Measurements from ENCODE around the gene IRAK2. TPM values are rescaled to one million over a fixed set of nuclear protein-coding genes. Genes with fewer than 3 reads are reported as not detected.

IRAK2 gene
- total and polyA plus RNA-seq, 9 donors: 1.1 to 2.3 (median 1.5) TPM

GRCh38 chr3:10279384-10280176 lies 114.9 kb downstream of the IRAK2 start:
- no peak overlapping the region for H3K4me3 ChIP-seq
- WGBS, 3 donors: 86 to 91% (median 87%) methylated on average over 13 of the region's 13 CpGs
- DNase-seq: peak in 2 of 5 donors; percentile 4 to 8
- no peak overlapping the region for H3K27ac ChIP-seq
- no peaks in the 10 kb centered on the region for H3K9me3 ChIP-seq
- intact Hi-C loops (cut with DNase I): no loop called here
- TF ChIP-seq CTCF (IDR thresholded peaks at IDR 0.05): no peak
- no peak for TF ChIP-seq POLR2A (IDR thresholded peaks at IDR 0.05)
- H3K4me1 ChIP-seq (ENCODE audit: insufficient read depth): no peaks in the 10 kb centered on the region
- no peaks in the 10 kb centered on the region for H3K36me3 ChIP-seq
- no peaks in the 10 kb centered on the region for H3K27me3 ChIP-seq

- DNase-seq: peak in 2 of 5 donors; percentile 5 to 25
- WGBS, 3 donors: 77 to 79% (median 77%) methylated on average over 5 of the region's 5 CpGs
- no peaks in the 10 kb centered on the region for H3K27me3 ChIP-seq
- TF ChIP-seq POLR2A (IDR thresholded peaks at IDR 0.05): no peak
- no peak for TF ChIP-seq CTCF (IDR thresholded peaks at IDR 0.05)
- TF ChIP-seq EP300 (IDR thresholded peaks at IDR 0.05): no peak
- no peaks in the 10 kb centered on the region for H3K4me1 ChIP-seq (ENCODE audit: insufficient read depth)
- no peak overlapping the region for H3K27ac ChIP-seq
- intact Hi-C loops (cut with DNase I): no loop called here
- no peak overlapping the region for H3K4me3 ChIP-seq
- no peaks in the 10 kb centered on the region for H3K9me3 ChIP-seq
- H3K36me3 ChIP-seq: no peaks in the 10 kb centered on the region
These were observed 115.4 kb downstream of the IRAK2 start for GRCh38 chr3:10280177-10280529.

GRCh38 chr3:10280571-10280970 lies 115.9 kb downstream of the IRAK2 start:
- DNase-seq: peak in 2 of 5 donors; percentile 1 to 2
- no peak for TF ChIP-seq CTCF (IDR thresholded peaks at IDR 0.05)
- no peak for TF ChIP-seq POLR2A (IDR thresholded peaks at IDR 0.05)
- no peak for TF ChIP-seq EP300 (IDR thresholded peaks at IDR 0.05)
- intact Hi-C loops (cut with DNase I): no loop called here
- no peaks in the 10 kb centered on the region for H3K27me3 ChIP-seq
- H3K27ac ChIP-seq: no peak overlapping the region
- H3K9me3 ChIP-seq: no peaks in the 10 kb centered on the region
- WGBS, 3 donors: 78 to 92% (median 86%) methylated on average over 6 of the region's 6 CpGs
- no peak overlapping the region for H3K4me3 ChIP-seq
- no peaks in the 10 kb centered on the region for H3K4me1 ChIP-seq (ENCODE audit: insufficient read depth)
- H3K36me3 ChIP-seq: no peaks in the 10 kb centered on the region

- Histone ChIP-seq H3K9me3 (no peaks in the 10 kb centered on the region), H3K27ac (no peak overlapping the region), H3K4me3 (no peak overlapping the region), H3K36me3 (no peaks in the 10 kb centered on the region), H3K27me3 (no peaks in the 10 kb centered on the region), H3K4me1 (ENCODE audit: insufficient read depth) (no peaks in the 10 kb centered on the region)
- intact Hi-C loops (cut with DNase I): no loop called here
- TF ChIP-seq EP300 (IDR thresholded peaks at IDR 0.05): no peak
- TF ChIP-seq POLR2A (IDR thresholded peaks at IDR 0.05): no peak
- WGBS, 3 donors: 72 to 83% (median 76%) methylated on average over 5 of the region's 5 CpGs
- no peak for DNase-seq
These were observed 117.2 kb downstream of the IRAK2 start for GRCh38 chr3:10281951-10282350.

GRCh38 chr3:10283638-10284037 lies 118.9 kb downstream of the IRAK2 start:
- intact Hi-C loops (cut with DNase I): no loop called here
- no peak for DNase-seq
- H3K36me3 ChIP-seq: no peaks in the 10 kb centered on the region
- no peak for TF ChIP-seq EP300 (IDR thresholded peaks at IDR 0.05)
- no peak for TF ChIP-seq CTCF (IDR thresholded peaks at IDR 0.05)
- TF ChIP-seq POLR2A (IDR thresholded peaks at IDR 0.05): no peak
- no peak overlapping the region for H3K4me3 ChIP-seq
- WGBS, 3 donors: 78 to 91% (median 81%) methylated on average over 5 of the region's 5 CpGs
- H3K27ac ChIP-seq: no peak overlapping the region
- H3K4me1 ChIP-seq (ENCODE audit: insufficient read depth): no peaks in the 10 kb centered on the region
- no peaks in the 10 kb centered on the region for H3K27me3 ChIP-seq
- H3K9me3 ChIP-seq: no peaks in the 10 kb centered on the region

All from ovary (tissue), 9 donors.